HG03460 (cell line): ENCODE data around the gene COL18A1.

Source experiments
- ATAC-seq: cut with Tn5 transposase; IDR thresholded peaks from one replicate; pipeline ENCODE4 v1.9.1; 2021; ENCODE audit not compliant: unreplicated experiment

COL18A1 gene

GRCh38 chr21:45504516-45505415 lies 99.8 kb downstream of the COL18A1 start:
- ATAC-seq = no peak

- ATAC-seq = no peak
Measured at GRCh38 chr21:45505416-45506021, 100.6 kb downstream of the COL18A1 start.

GRCh38 chr21:45506241-45506817 lies 101.4 kb downstream of the COL18A1 start:
- no peak for ATAC-seq

GRCh38 chr21:45506836-45507522 lies 102.0 kb downstream of the COL18A1 start:
- no peak for ATAC-seq

GRCh38 chr21:45507523-45507875 lies 102.5 kb downstream of the COL18A1 start:
- no peak for ATAC-seq

- no peak for ATAC-seq
Measured at GRCh38 chr21:45507888-45508508, 103.0 kb downstream of the COL18A1 start.

GRCh38 chr21:45508607-45509565 lies 103.9 kb downstream of the COL18A1 start:
- no peak for ATAC-seq

- no peak for ATAC-seq
Measured at GRCh38 chr21:45509566-45510465, 104.9 kb downstream of the COL18A1 start.

GRCh38 chr21:45510466-45510955 lies 105.5 kb downstream of the COL18A1 start:
- ATAC-seq = no peak

GRCh38 chr21:45511007-45511406 lies 106.0 kb downstream of the COL18A1 start:
- ATAC-seq = no peak

GRCh38 chr21:45511661-45512431 lies 106.9 kb downstream of the COL18A1 start:
- no peak for ATAC-seq

GRCh38 chr21:45512626-45513002 lies 107.6 kb downstream of the COL18A1 start:
- no peak for ATAC-seq

- ATAC-seq = no peak
Measured at GRCh38 chr21:45513003-45513717, 108.2 kb downstream of the COL18A1 start.

- ATAC-seq = no peak
Measured at GRCh38 chr21:45513741-45514310, 108.9 kb downstream of the COL18A1 start.

GRCh38 chr21:45514311-45515021 lies 109.5 kb downstream of the COL18A1 start:
- no peak for ATAC-seq
